GM20431 (cell line): ENCODE data around the gene TIMP4.

Experiments
- in situ Hi-C: fragments of 300-500 bp; cut with MseI, MboI; formaldehyde crosslinking; loops from one replicate; pipeline ENCODE4 v1.15.0; 2020; ENCODE audit warnings: low sequenced_read_pairs; ENCODE audit not compliant: unreplicated experiment

TIMP4 gene

GRCh38 chr3:12154151-12154550 is 4.6 kb downstream of the TIMP4 start:
- in situ Hi-C loops = no loop called here

DNA sequence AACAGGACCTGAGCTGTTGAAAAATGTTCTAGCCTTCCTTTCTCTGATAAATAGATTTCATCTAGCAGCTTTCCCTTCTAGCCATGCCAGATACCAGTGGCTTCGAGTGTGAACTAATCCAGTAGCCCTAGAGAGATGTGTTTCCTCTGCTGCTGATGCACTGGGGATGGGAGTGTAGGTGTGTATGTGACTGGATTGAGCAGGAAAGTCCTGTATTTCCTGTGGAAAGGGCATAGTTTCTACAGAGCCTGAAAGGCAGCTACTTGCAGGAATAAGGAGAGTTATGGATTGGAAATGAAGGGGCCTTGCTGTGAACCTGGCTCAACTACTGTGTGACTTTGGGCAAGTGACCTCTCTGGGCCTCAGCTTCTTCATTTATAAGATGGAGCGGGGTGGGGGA is 8.6 kb downstream of the TIMP4 start:
- in situ Hi-C loops = no loop called here

DNA sequence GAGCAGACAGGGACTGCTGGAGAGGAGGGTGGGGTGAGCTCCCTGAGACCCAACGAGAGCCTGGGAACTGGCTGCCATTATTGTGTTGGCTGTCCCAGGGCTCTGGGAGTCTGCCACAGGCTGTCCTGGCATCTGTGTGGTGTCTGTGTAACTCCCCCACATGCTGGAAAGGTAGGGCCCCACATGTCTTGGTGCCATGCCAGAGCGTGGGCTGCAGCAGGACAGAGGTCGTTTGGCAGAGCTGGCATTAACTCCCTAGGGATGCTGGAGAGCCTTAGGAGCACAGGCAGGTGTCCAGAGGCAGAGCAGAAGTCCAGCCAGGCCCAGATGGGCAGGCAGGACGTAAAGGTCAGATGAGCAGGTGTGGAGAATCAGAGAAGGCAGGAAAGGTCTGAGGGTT is 9.7 kb downstream of the TIMP4 start:
- in situ Hi-C loops = loop anchor here (10.0 to 25.0 kb wide), 2 partner anchors 326 to 563 kb away; no protein-coding TSS in a partner anchor

DNA sequence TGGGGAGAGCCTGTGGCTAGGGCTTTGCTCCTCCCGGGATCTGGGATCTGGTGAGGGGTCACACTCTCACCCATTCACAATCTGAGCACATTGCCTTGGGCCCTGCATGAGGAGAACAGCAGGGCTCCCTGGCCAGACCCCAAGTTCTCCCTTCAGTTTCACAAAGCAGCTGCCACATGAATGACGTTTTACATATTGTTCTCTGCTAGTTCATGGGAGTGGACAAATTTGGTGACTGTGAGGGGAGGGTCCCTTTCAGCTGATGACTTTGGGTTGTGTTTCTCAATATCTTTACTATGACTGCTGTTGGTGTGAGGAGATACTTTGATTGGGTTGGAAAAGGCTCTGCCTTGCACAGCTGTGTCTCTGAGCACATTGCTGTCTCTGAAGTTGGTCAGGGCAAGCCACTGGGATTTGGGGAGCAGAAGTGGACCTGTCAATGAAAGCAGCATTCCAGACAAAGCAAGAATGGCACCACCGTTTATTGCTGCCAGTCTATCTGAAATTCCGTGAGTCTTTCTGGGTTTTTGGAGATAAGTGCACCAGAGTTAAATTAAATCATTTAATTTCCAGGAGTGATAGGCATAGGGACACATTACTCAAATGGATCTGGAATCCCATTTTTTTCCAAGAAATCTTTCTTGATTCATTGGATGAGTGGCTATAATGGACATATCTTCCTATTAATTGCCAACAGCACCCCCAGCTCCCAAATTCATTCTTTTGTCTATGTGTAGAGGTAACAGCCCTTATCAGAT is 10.3 kb downstream of the TIMP4 start:
- in situ Hi-C loops = loop anchor here (10.0 to 25.0 kb wide), 2 partner anchors 326 to 564 kb away; no protein-coding TSS in a partner anchor

DNA sequence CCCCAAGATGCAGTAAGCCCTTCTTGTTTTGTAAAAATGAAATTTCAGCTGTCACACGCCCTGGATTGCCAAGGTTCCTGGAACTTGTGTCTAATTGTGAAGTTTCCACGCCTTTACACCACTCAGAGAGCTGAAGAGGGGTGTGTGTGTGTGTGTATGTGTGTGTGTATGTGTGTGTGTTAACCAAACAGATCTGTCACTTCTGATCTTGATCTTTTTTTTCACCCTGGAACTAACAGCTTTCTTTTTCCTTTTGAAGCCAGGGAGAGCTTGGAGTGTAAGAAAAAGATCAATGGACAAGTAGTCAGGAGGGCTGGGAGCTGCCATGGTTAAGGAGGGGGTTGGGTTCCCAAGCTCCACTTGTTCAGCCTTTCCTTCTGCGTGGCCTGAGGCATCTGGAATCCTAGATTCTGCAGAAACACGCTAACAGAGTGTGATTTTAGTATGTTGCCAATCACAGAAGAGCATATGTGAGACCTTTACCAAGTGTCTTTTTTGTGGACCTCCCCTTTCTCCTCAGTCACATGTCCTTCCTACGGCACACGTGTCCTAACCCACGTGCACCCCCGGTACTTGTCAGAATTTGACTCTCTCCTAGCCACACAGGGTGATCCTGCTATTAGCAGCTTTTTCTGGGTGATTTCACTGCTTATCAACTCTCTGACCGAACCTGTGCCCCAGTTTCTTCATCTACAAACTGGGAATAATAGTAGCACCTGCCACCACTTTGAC is 11.5 kb downstream of the TIMP4 start:
- in situ Hi-C loops = loop anchor here (10.0 to 25.0 kb wide), 2 partner anchors 328 to 565 kb away; no protein-coding TSS in a partner anchor

DNA sequence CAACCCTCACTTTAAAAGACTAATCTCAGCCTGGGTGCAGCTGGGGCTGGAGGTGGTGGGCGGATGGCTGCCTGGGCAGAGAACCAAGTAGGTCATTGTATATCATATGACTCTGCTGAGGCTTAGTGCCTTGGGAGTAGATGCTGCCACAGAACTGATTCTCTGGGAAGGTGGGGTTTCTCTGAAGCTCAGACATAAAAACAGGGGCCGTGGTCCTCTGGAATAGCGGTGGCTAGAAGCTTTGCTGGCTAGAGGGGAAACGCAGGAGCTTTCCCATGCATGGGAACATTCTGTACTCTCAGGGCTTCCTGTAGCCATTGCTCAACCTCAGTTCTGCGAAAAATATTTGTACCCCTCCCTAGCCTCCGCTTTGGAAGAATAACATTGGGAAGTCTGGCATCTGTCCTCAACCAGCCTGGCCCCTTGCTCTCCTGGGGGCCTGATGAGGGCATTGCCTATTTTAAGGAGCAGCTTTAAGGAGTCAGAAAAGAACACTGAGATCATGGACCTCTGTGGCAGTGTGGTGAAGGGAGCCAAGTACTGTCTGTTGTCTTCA is 14.7 kb downstream of the TIMP4 start:
- in situ Hi-C loops = loop anchor here (10.0 to 25.0 kb wide), 2 partner anchors 331 to 568 kb away; no protein-coding TSS in a partner anchor

GRCh38 chr3:12142476-12142875 is 16.2 kb downstream of the TIMP4 start:
- in situ Hi-C loops = loop anchor here (10.0 to 25.0 kb wide), 2 partner anchors 332 to 570 kb away; no protein-coding TSS in a partner anchor

DNA sequence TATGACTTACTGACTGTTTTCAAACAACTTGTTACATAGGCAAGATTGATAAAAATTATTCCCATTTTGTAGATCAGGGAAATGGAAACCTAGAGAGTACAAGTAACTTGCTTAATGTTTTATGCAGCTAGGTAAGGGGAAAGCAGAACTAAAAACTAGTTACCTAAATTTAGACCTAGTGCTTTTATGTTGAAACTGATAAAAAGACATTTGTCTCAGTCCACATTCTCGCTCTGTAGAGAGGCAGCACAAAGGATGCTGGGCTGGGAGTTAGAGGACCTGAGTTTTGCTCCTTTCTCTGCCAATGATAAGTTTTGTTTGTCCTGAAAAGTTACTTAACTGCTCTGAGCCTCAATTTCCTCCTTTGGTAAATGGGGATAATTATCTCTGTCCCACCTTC is 17.4 kb downstream of the TIMP4 start:
- in situ Hi-C loops = loop anchor here (10.0 to 25.0 kb wide), 2 partner anchors 333 to 571 kb away; no protein-coding TSS in a partner anchor

DNA sequence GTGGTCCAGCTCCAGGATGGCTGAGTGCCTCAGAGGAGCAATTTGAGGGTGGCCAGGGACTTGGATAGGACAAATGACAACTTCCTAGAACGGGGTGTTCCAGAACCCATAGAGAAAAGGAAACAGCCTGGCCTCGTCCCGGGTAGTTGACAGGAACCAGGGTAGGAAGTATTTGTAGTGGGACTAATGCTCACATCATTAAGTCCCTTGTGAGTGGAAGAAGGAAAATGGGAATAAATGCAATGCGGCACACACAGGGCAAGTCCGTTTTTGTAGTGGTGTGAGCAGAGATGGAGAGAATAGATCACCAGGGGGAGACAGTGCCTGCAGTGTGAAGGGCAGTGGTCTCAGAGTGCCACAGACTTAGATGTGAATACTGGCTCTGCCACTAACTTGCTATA is 19.6 kb downstream of the TIMP4 start:
- in situ Hi-C loops = loop anchor here (10.0 to 25.0 kb wide), 2 partner anchors 46 to 573 kb away; no protein-coding TSS in a partner anchor

DNA sequence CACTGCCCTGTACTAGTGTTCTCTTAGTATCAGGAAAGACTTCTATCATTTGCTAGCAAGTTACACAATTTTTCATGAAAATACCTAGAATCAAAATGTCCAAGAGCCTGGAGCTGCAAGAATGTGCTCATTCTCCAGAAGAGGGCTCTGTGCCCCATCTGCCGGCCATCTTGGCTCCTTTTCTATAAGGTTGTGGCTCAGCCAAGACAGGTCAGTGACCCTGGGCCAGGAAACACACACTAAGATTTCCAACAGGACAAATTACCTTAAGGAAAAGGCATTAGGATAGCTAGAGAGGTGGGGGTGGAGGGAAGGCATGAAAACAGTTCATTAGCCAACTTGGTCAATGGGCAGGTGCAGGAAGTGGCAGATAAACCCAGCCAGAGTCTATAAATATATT is 20.7 kb downstream of the TIMP4 start:
- in situ Hi-C loops = loop anchor here (10.0 to 25.0 kb wide), 2 partner anchors 47 to 574 kb away; no protein-coding TSS in a partner anchor

DNA sequence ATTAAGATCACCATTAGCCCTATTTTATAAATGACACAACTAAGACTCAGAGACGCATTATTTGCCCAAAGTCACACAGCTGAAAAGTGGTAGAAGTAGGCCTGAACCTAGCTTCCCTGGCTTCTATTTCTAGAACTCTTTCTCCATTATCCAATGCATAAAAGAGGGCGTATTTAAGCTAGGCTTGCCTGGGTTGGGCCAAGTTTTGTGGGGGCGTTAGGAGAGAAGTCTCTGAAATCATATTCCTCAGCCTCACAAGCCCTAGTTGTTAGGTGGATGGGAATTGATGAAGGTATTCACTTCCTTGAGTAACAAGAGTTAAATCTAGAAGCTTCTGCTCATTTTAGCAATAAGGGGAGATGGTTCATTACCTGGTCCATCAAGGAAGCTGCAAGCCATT is 22.3 kb downstream of the TIMP4 start:
- in situ Hi-C loops = loop anchor here (10.0 to 25.0 kb wide), 2 partner anchors 48 to 576 kb away; no protein-coding TSS in a partner anchor

DNA sequence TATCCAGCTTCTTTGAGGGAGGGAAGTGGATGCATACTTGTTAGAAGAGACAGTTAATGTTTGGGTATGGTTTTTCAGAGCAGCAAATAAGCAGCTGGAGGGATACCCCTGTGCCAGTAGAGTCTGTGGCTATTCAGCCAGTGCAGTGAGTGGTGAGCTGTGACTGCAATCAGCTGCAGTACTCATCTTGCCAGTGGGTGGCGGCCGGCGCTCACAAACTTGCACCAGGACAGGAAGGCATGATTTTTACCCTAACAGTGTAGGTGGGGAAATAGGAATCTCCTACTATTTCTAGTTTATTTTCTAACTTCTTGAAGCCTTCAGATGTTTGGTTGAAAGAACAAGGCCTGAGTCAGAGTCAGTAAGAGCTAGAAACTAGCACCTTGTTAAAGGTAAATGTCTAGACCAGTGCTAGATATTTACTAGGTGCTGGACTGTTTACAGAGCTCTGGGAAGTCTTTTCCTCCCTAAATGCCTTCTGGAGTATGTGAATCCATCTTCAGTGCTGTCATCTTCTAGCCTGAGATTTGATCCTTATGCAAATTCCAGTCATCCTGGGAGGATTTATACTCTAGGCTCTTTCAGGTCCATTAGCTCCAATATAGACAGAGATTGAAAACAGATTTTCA is 23.6 kb downstream of the TIMP4 start:
- in situ Hi-C loops = loop anchor here (10.0 to 25.0 kb wide), 2 partner anchors 50 to 577 kb away; no protein-coding TSS in a partner anchor

- in situ Hi-C loops = loop anchor here (10.0 to 25.0 kb wide), 2 partner anchors 52 to 579 kb away; no protein-coding TSS in a partner anchor
These were observed 25.8 kb downstream of the TIMP4 start for GRCh38 chr3:12132881-12133280.

DNA sequence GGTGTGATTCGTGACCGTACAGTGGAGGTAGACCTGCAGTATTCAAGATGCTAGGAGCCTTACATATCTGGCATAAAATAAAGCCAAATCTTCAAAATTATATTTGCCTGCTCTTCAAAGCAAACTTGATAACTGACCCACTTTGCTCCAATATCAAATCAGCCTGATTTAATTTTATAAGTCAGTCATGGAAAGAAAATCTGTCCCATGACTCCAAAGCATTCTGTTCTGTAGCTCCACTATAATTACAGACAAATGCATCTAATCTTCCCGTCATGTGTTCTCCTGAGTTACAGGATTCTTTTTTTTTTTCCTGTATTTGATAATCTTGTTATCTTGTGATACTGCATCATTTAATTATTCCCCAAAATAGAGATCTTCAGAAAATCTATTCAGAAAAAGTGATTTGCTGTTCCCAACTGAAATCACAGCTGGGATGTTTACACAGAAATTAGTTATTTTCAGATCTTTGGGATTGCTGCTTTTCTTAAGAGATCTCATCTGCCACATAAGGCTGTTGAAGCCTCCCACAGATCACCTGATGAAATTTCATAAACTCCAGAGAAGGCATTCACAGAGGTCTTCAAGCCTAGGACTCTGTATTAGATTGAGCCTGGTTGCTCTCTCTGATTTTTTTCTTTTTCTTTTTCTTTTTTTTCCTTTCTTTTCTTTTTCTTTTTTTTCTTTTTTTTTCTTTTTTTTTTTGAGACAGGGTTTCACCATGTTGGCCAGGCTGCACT is 27.2 kb downstream of the TIMP4 start:
- in situ Hi-C loops = loop anchor here (10.0 to 25.0 kb wide), 2 partner anchors 53 to 581 kb away; no protein-coding TSS in a partner anchor

GRCh38 chr3:12127391-12127790 is 31.3 kb downstream of the TIMP4 start:
- in situ Hi-C loops = loop anchor here (25.0 kb wide), 1 partner anchor 585 kb away; no protein-coding TSS in a partner anchor

GRCh38 chr3:12125772-12126171 is 32.9 kb downstream of the TIMP4 start:
- in situ Hi-C loops = loop anchor here (25.0 kb wide), 1 partner anchor 587 kb away; no protein-coding TSS in a partner anchor

GRCh38 chr3:12121466-12121865 is 37.2 kb downstream of the TIMP4 start:
- in situ Hi-C loops = no loop called here

DNA sequence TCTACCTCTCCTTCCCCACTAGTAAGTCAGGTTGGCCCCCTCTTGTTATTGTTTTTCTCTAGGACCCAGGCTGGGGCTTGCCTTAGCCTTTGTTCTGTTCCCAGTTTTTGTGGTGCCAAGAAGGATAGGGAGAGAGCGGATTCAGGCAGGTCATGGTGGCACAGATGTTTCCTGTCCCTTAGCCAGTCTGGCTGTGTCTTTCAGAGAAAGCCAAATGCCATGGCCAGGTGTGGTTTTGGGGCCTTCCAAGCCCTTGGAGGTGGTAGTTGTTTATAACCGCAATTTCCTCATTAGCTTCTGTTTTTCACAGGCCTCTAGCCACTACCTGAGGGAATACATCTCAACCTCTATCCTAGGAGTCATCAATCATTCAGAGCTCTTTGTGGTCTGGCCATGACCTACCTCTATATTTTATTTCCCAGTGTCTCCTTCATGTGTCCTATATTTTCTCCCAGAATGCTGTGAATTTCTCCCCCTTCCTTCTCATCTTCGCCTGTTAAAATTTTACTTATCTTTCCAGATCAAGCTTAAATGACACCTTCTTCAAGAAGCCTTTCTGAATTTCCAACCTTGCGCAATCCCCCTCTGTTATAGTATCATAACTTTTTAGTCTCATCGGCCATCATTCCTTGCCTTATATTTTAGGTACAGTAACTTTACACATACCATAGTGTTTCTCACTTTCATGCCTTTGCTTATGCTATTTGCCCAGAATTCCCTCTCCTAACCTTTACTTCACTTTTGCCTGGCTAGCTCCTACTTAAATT is 38.2 kb downstream of the TIMP4 start:
- in situ Hi-C loops = no loop called here
